ENCODE measurements around the gene FAM32A.

The FAM32A gene

DNA sequence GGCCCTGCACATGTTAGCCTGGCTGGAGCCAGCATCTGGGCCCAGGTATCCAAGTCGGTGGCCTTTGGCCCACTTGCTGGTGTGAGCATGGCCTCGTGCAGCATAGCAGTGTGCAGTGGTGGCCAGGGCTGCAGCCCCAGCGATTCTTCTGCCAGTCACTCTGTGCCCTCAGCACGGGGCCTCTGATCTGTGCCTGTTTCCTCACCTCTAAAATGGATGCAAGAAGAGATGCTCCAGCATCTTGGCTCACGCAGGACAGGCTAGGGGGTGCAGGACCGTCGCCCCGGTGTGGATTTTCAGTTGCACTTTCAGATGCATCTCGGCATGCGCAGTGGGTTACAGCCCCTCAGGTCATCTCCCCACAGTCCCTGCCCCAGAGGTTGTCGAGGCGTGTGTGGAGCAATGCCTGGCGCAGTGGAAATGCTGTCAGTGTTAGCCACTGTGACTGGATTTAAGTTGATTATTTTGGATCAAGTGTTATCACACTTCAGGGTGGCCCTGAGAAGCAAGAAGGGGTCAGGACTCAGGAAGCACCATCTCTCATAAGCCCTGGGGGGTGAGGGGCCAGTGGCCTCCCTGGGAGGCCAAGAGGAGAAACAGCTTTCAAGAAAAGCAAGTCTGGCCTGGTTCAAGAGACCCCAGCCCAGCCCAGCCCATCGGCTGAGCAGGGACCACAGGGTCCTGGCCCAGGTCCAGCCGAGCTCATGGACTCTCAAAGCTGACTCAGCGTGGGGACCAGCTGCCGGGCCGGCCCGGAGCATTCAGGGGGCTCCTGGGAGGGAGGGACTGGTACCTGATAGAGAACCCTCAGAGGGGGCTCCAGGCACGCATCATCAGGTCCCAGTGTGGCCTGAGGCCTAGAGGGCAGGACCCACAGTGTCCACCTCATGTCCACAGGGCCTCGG lies 40.3 kb downstream of the FAM32A start:
- DNase-seq (ENCODE audit: low read depth), result no peak

DNA sequence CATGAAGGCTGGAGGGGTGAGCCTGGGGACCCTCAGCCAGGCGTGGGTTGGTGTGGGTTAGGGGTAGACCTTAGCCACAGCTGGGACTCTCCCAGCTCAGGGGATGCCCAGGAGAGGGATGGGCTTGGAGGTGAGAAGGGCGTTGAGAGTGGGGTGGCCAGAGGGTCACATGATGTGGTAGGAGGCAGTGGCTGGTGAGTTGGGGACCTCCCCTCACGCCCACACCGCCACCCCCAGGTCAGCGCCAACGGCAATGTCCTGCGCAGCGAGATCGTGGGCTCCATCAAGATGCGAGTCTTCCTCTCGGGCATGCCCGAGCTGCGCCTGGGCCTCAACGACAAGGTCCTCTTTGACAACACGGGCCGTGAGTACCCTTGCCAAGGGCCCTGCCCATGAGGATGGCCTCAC lies 41.0 kb downstream of the FAM32A start:
- DNase-seq (ENCODE audit: low read depth), result no peak

DNA sequence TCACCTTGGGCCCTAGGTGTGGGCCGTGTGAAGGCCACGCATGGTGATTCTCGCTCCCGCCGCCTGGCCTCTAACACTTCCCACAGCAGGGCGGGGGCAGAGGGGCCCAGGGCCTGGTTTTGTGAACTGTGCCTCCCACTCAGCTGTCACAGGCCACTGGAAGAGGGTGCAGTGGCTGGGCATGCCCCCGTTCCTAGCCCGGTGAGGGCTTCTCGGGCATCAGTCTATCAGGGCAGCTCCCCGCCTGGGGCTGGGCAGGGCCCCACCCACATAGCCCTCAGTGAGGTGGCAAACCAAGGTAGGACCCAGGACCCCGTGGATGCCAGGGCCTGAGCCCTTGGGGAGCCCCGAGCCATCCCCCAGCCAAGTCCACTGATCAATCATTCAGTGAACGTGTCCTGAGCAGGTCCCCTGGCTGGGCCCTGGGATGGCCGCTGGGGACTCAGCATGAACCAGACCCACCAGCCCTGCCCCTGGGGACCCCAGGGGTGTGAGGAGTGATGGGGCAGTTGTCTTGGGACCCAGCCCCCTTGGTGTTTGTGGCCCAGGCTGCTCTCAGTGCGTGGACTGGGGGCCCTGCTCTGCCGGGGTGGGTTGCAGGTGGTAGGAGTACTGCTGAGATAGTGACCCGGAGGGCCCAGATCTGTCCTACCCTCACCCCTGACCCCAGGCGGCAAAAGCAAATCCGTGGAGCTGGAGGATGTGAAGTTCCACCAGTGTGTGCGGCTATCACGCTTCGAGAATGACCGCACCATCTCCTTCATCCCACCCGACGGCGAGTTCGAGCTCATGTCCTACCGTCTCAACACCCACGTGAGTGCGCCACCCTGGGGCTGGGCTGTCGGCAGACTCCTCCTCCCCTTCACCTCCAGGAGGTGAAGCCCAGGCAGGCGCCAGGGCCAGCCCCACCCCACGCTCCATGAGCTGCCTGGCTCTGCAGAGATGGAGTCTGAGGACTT lies 41.9 kb downstream of the FAM32A start:
- DNase-seq (ENCODE audit: low read depth), result no peak

DNA sequence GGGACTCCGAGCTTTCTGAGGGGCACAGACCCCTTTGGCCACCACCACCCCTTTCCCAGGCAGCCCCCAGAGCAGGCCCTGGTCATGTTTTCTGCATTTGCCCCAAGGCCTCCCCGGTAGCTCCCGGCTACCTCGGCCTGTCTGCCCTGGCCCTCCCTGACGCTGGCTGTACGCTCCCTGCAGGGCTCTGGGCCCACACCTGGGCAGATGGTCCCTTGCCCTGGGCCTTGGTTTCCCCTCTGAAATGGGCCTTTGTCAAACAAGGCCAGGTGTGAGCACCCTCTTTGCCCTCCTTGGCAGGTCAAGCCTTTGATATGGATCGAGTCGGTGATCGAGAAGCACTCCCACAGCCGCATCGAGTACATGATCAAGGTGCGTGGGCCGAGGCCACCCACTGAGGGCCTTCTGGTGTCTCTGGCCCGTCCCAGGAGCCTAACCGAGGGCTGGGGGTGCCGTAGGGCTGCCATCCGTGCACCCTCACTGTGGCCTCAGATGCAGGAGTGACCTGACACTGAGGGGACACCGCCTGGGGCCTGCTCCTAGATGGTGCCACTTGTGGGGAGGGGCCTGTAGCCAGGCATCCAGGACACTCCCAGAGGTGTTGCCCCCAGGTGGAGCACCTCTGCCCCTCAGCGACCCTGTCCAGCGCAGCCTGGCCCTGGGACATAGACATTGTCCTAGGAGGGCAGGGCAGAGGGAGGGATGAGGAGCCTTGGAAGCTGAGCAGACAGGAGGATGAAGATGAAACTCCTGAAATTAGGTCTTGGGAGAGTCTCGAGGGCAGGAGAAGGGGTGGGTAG lies 42.8 kb downstream of the FAM32A start:
- no peak for DNase-seq (ENCODE audit: low read depth)

DNA sequence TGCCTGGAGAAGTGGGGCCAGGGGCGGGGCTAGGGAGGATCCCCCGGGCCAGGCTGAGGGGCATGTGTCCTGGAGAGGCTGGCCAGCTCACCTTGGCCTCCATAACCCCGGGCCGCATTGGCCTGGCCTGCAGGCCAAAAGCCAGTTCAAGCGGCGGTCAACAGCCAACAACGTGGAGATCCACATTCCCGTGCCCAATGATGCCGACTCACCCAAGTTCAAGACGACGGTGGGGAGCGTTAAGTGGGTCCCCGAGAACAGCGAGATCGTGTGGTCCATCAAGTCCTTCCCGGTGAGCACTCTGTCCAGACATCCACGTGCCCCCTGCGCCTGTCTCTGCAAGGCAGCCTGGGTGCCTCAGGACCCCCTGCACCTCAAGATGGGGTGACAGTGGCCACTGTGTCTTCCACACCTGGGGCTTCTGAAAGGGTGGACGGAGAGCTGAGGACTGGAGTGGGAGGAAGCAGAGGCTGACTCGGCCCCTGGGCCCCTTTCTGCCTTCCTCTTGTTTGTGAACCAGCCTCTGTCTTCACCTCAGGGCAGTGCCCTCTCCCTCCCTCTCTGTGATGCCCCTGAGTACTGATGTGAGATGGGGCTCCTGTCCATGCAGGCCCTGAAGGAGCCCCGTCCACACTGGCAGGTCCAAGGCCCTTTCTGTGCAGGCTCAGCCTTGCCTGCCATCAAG lies 43.6 kb downstream of the FAM32A start:
- no peak for DNase-seq (ENCODE audit: low read depth)

DNA sequence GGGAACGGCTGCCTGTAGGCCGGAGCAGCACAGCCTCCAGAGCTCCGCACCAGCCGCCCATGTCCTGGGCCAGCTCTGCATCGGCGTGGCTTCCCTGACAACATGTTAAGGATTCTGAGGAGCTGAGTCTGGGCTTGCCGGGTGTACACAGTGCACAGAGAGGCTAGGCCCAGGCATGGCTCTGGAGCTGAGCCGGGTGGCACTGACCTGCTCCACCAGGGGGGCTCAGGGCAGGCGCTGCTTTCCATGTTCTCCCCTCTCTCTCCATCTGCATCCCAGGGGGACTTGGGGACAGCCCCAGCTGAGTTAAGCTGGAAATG lies 44.1 kb downstream of the FAM32A start:
- no peak for DNase-seq (ENCODE audit: low read depth)

DNA sequence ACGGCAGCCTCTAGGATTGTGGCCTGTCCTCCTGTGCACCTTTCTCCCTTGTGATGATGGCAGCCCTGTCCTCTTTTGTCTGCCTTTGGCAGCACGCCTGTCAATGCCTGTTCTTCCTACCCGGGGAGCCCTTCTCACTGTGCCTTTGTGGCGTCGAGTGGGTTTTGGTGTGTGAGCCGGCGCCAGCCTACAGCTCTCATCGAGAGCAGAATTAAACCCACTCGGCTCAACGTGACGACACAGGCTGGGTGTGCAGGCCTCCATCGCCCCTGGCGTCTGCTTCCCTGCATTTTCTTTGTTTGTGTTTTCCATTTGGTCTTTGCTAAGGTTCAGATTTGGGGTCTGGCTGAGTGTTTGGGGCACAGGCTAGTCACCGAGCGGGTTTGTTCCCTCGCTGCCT lies 46.9 kb downstream of the FAM32A start:
- no peak for DNase-seq (ENCODE audit: low read depth)

DNA sequence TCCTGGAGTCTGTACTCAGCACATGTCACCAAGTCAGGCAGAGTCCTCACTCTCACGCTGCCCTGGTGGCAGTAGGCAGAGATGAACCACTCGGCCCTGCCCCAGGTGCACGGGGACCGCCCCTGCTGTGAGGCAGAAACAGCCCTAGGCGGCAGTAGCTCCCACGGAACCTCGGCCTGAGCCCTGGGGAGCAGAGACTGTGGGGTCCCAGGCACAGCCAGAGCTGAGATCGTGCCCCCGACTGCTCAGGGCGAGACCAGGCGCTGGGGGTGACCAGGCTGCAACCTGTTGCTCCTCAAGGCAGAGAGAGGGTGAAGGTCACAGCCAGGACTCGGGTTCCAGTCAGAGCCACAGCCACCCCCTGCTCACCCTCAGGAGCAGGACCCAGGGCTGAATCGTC lies 47.4 kb downstream of the FAM32A start:
- no peak for DNase-seq (ENCODE audit: low read depth)

DNA sequence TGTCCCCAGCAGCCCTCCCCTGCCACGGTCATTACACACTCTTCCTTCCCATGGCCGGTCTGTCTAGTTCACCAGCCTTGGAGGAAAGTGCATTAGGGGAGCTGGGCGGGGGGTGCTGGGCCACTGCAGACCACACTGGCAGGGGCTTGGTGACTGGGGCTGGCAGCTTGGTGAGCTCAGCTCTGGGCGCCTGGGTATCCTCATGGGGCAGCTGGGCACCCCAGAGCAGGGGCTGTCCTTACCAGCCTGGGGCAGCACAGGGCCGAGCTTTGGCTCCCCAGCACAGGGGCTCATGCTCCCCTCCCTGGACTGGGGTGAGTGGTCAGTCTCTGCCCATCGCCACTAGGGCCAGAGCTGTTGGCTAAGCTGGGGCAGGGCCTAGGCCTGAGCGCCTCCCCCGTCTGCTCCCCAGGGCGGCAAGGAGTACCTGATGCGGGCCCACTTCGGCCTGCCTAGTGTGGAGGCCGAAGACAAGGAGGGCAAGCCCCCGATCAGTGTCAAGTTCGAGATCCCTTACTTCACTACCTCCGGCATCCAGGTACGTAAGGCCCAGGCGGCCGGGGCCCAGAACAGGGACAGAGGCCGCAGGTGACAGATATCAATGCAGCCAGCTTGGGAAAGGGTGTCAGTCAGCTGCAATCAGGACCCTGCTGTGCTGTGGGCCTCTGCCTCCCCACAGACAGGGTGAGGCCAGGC lies 48.0 kb downstream of the FAM32A start:
- DNase-seq (ENCODE audit: low read depth), result no peak

DNA sequence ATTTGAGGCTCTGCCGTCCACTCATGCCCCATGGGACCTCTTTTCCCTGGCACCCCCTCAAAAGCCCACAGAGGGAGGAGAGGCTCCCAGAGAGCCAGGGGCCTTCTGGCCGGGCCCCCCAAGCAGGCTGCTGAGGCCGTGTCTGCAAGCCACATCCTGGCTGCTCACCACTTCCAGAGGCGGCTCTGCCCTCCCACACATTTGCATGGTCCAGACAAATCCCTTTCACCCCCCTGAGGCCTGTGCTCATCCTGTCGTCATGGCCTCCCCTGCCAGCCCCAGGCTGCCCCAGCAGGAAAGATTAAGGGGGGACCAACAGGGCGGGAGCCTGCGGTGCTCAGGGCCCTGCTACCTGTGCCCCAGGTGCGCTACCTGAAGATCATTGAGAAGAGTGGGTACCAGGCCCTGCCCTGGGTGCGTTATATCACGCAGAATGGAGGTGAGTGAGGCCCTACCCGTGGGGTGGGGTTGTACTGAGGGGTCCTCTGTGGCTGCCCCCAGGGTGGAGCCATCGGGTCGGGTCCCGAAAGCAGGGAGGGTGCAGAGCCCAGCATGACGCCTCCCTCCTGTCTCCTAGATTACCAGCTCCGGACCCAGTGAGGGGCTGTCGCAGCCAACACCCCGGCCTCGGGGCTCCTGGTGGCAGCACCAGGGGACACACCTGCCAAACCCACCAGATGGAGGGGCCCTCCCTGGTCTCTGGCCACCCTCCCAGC lies 48.8 kb downstream of the FAM32A start:
- DNase-seq (ENCODE audit: low read depth), result no peak

DNA sequence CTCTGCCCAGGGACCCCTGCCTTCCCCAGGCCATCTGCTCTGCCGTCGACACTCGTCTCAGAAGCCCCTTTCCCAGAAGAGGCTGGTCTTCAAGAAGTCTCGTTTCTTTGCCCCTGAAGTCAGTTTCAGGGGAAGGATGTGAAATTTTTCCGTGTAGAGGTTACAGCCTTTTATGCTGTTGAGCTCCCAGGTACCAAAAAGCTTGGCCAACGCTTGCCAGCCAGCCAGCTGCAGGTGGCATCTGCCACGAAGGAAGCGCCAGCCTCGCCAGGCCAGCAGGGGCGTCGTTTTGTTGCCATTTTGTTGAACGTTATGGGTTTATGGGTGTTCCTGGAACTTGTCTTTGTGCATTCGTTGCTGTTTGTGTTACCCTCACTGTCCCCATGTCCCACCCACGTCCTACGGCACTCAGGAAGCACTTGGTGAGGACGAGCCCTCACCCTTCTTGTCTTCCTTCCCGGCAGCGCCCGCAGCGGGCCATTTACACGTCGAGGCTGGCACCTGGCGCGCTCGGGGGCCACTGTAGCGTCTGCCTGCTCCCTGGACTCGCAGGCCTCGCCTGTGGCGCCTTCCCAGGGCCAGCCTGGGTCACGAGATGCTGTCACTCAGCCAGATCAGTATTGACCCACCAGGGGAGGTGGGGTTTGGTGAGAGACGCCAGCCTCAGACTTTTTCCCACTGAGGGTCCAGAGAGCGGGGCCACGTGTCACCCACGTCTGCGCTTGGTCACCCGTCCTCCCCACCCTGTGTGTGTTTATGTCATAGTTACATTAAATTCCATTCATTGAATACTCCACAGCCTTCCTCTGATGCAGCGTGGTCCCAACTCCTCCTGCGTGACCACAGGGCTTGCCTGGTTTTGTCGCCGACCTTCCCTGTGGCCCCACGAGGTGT lies 49.6 kb downstream of the FAM32A start:
- no peak for DNase-seq (ENCODE audit: low read depth)

DNA sequence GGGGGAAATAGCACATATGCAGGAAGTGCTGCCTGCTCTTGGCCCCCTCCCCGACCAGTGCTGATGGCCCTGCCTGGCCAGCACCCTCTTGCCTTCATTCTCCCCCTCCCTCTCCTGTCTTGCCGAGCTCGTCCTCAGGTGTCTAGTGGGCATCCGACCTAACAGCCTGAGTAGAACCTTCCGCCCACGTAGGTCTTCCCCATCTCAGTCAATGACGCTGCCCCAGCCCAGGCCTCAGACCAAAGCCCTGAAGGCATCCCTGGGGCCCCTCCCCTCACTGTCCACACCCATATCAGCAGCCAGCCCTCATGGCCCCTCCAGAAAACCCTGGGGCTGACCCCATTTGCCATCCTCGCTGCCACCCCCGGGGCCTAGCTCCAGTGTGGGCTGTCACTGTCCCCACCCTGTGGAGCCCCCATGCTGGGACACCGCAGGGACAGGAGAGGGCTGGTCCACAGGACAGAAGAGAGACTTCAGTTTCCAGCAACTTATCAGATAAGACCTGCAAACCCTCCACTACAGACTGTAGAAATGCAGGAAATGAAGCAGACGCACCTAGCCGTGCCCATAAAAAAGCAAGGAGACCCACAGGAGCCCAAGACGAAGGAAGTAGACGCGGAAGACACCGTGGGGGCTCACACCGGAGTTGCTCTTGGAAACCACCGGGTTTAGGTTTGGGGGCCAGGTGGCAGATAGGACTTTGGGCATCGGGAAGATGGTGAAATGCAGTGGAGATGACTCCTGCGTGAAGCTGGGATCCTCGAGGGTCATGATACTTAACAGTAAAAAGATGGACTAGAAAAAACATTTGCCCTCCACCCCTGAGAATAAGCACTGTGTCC lies 50.8 kb downstream of the FAM32A start:
- no peak for DNase-seq (ENCODE audit: low read depth)

Measured in stimulated activated CD8-positive, alpha-beta memory T cell treated with anti-CD3 and anti-CD28 coated beads, Interleukin-12 subunit alpha, Interleukin-12 subunit beta, amount 100 ng/mL, for 1 hour (primary cell).